Measurements from ENCODE around the gene GPC6.

The GPC6 gene

GRCh38 chr13:93361703-93362102 lies 135.1 kb downstream of the GPC6 start:
- H3K4me1 ChIP-seq (ENCODE audit: low read depth, poor library complexity, severe bottlenecking) = no peaks in the 10 kb centered on the region
- no peak overlapping the region for H2AFZ ChIP-seq (ENCODE audit: low read depth)
- no peak overlapping the region for H3K9ac ChIP-seq
- H3K27ac ChIP-seq = no peak overlapping the region
- H3K4me2 ChIP-seq = no peak overlapping the region
- H3K36me3 ChIP-seq (ENCODE audit: insufficient read depth) = no peaks in the 10 kb centered on the region
- no peaks in the 10 kb centered on the region for H3K27me3 ChIP-seq (ENCODE audit: insufficient read depth, low read depth)
- no peak overlapping the region for H3K4me3 ChIP-seq (IDR thresholded peaks at IDR 0.05; ENCODE audit: insufficient read depth, low read depth, low read length)
- H4K20me1 ChIP-seq (ENCODE audit: insufficient read depth) = no peaks in the 10 kb centered on the region
- H3K79me2 ChIP-seq (ENCODE audit: insufficient read depth, low read depth) = no peaks in the 10 kb centered on the region
- no peak for TF ChIP-seq CTCF (conservative IDR thresholded peaks at IDR 0.05; ENCODE audit: low read depth, low read length)

GRCh38 chr13:93364166-93364565 lies 137.6 kb downstream of the GPC6 start:
- Histone ChIP-seq H3K9ac (no peak overlapping the region), H3K4me3 (IDR thresholded peaks at IDR 0.05; ENCODE audit: insufficient read depth, low read depth, low read length) (no peak overlapping the region), H3K27me3 (ENCODE audit: insufficient read depth, low read depth) (no peaks in the 10 kb centered on the region), H2AFZ (ENCODE audit: low read depth) (no peak overlapping the region), H4K20me1 (ENCODE audit: insufficient read depth) (no peaks in the 10 kb centered on the region), H3K27ac (no peak overlapping the region), H3K4me2 (no peak overlapping the region), H3K36me3 (ENCODE audit: insufficient read depth) (no peaks in the 10 kb centered on the region), H3K4me1 (ENCODE audit: low read depth, poor library complexity, severe bottlenecking) (no peaks in the 10 kb centered on the region), H3K79me2 (ENCODE audit: insufficient read depth, low read depth) (no peaks in the 10 kb centered on the region)
- TF ChIP-seq CTCF (conservative IDR thresholded peaks at IDR 0.05; ENCODE audit: low read depth, low read length) = no peak

- H4K20me1 ChIP-seq (ENCODE audit: insufficient read depth) = no peaks in the 10 kb centered on the region
- H3K27me3 ChIP-seq (ENCODE audit: insufficient read depth, low read depth) = no peaks in the 10 kb centered on the region
- H3K4me1 ChIP-seq (ENCODE audit: low read depth, poor library complexity, severe bottlenecking) = no peaks in the 10 kb centered on the region
- H3K36me3 ChIP-seq (ENCODE audit: insufficient read depth) = no peaks in the 10 kb centered on the region
- no peaks in the 10 kb centered on the region for H3K79me2 ChIP-seq (ENCODE audit: insufficient read depth, low read depth)
- no peak for TF ChIP-seq CTCF (conservative IDR thresholded peaks at IDR 0.05; ENCODE audit: low read depth, low read length)
- H3K9ac ChIP-seq = no peak overlapping the region
- H3K27ac ChIP-seq = no peak overlapping the region
- no peak overlapping the region for H3K4me3 ChIP-seq (IDR thresholded peaks at IDR 0.05; ENCODE audit: insufficient read depth, low read depth, low read length)
- H2AFZ ChIP-seq (ENCODE audit: low read depth) = no peak overlapping the region
- no peak overlapping the region for H3K4me2 ChIP-seq
These were observed 141.7 kb downstream of the GPC6 start for GRCh38 chr13:93368296-93368695.

GRCh38 chr13:93368718-93369117 lies 142.1 kb downstream of the GPC6 start:
- H3K4me1 ChIP-seq (ENCODE audit: low read depth, poor library complexity, severe bottlenecking) = no peaks in the 10 kb centered on the region
- no peaks in the 10 kb centered on the region for H3K79me2 ChIP-seq (ENCODE audit: insufficient read depth, low read depth)
- no peaks in the 10 kb centered on the region for H4K20me1 ChIP-seq (ENCODE audit: insufficient read depth)
- H3K27ac ChIP-seq = no peak overlapping the region
- no peak overlapping the region for H2AFZ ChIP-seq (ENCODE audit: low read depth)
- H3K27me3 ChIP-seq (ENCODE audit: insufficient read depth, low read depth) = no peaks in the 10 kb centered on the region
- no peak overlapping the region for H3K4me3 ChIP-seq (IDR thresholded peaks at IDR 0.05; ENCODE audit: insufficient read depth, low read depth, low read length)
- TF ChIP-seq CTCF (conservative IDR thresholded peaks at IDR 0.05; ENCODE audit: low read depth, low read length) = no peak
- no peaks in the 10 kb centered on the region for H3K36me3 ChIP-seq (ENCODE audit: insufficient read depth)
- no peak overlapping the region for H3K9ac ChIP-seq
- H3K4me2 ChIP-seq = no peak overlapping the region

GRCh38 chr13:93372856-93373255 lies 146.2 kb downstream of the GPC6 start:
- Histone ChIP-seq H2AFZ (ENCODE audit: low read depth) (no peak overlapping the region), H3K27ac (no peak overlapping the region), H3K9ac (no peak overlapping the region), H4K20me1 (ENCODE audit: insufficient read depth) (no peaks in the 10 kb centered on the region), H3K36me3 (ENCODE audit: insufficient read depth) (no peaks in the 10 kb centered on the region), H3K27me3 (ENCODE audit: insufficient read depth, low read depth) (no peaks in the 10 kb centered on the region), H3K4me3 (IDR thresholded peaks at IDR 0.05; ENCODE audit: insufficient read depth, low read depth, low read length) (no peak overlapping the region), H3K4me1 (ENCODE audit: low read depth, poor library complexity, severe bottlenecking) (no peaks in the 10 kb centered on the region), H3K4me2 (no peak overlapping the region), H3K79me2 (ENCODE audit: insufficient read depth, low read depth) (no peaks in the 10 kb centered on the region)
- no peak for TF ChIP-seq CTCF (conservative IDR thresholded peaks at IDR 0.05; ENCODE audit: low read depth, low read length)
